HEK293 (cell line): ENCODE results near the gene TMEM187.
A peak's percentile ranks its signal among the peaks of the same experiment; 100 is the strongest.

ENCODE experiments used
- CTCF ChIA-PET: fragments of 350-600 bp; formaldehyde crosslinking; extraction: SDS; loops from one replicate; lab custom pipeline; 2021; ENCODE audit warnings: antibody characterized with exemption; lab: Yijun Ruan, JAX
- POLR2A ChIA-PET: fragments of 300-600 bp; formaldehyde crosslinking; extraction: SDS; loops from one replicate; lab custom pipeline; 2020; ENCODE audit warnings: antibody characterized with exemption, inconsistent platforms; lab: Yijun Ruan, JAX
- H3K27ac ChIP-seq: fragments of 200-500 bp; sonication (Bioruptor generic); 2 replicates; pipeline ENCODE4 v1.5.1; 2014; ENCODE audit warnings: low read depth, low read length, control low read depth, inconsistent platforms; ENCODE audit errors: extremely low read depth
- H3K36me3 ChIP-seq, 2 experiments: fragments of 200-500 bp in 1 of 2; sonication (Bioruptor generic) in 1 of 2; 1 replicate in 1 of 2; 2 replicates in 1 of 2; pipeline ENCODE4 v1.5.1; 2014 to 2017; ENCODE audit warnings: inconsistent platforms in 2 of 2, low read length in 2 of 2; ENCODE audit not compliant: control insufficient read depth in 2 of 2, insufficient read depth in 1 of 2
- H3K4me1 ChIP-seq: fragments of 200-500 bp; sonication (Bioruptor generic); 2 replicates; pipeline ENCODE4 v1.5.1; 2014; ENCODE audit warnings: mild to moderate bottlenecking, low read length, inconsistent platforms; ENCODE audit not compliant: control insufficient read depth, insufficient read depth
- H3K4me3 ChIP-seq: 2 replicates; pipeline ENCODE4 v1.5.1; 2011; ENCODE audit warnings: low read depth, mild to moderate bottlenecking, control low read depth, low read length, moderate library complexity
- H3K9me3 ChIP-seq: fragments of 200-500 bp; sonication (Bioruptor generic); 2 replicates; pipeline ENCODE4 v1.5.1; 2014; ENCODE audit warnings: low read depth, low read length, inconsistent platforms; ENCODE audit not compliant: control insufficient read depth, insufficient read depth
- GLIS2 ChIP-seq: fragments of 450-650 bp; formaldehyde crosslinking; IDR thresholded peaks from 2 replicates; pipeline ENCODE4 v1.5.1; 2016; ENCODE audit warnings: missing biosample characterization, missing genetic modification characterization
- KLF1 ChIP-seq: fragments of 450-650 bp; formaldehyde crosslinking; IDR thresholded peaks from 2 replicates; pipeline ENCODE4 v1.5.1; 2016; ENCODE audit warnings: missing biosample characterization, missing genetic modification characterization
- KLF9 ChIP-seq: fragments of 450-650 bp; formaldehyde crosslinking; IDR thresholded peaks from 2 replicates; pipeline ENCODE4 v1.5.1; 2016; ENCODE audit warnings: missing biosample characterization, missing genetic modification characterization, low read depth
- OSR2 ChIP-seq: fragments of 450-650 bp; formaldehyde crosslinking; IDR thresholded peaks from 2 replicates; pipeline ENCODE4 v1.5.1; 2016; ENCODE audit warnings: missing biosample characterization, missing genetic modification characterization
- SALL2 ChIP-seq: fragments of 450-650 bp; formaldehyde crosslinking; IDR thresholded peaks from 2 replicates; pipeline ENCODE4 v1.5.0; 2017; ENCODE audit warnings: missing biosample characterization, mild to moderate bottlenecking, missing genetic modification characterization, borderline replicate concordance
- SP2 ChIP-seq: fragments of 450-650 bp; formaldehyde crosslinking; IDR thresholded peaks from 2 replicates; pipeline ENCODE4 v1.5.1; 2016; ENCODE audit warnings: missing biosample characterization, missing genetic modification characterization
- WT1 ChIP-seq: fragments of 450-650 bp; formaldehyde crosslinking; IDR thresholded peaks from 2 replicates; pipeline ENCODE4 v1.5.1; 2016; ENCODE audit warnings: missing biosample characterization, missing genetic modification characterization
- ZBTB8A ChIP-seq: fragments of 450-650 bp; formaldehyde crosslinking; IDR thresholded peaks from 2 replicates; pipeline ENCODE4 v1.5.1; 2016; ENCODE audit warnings: missing biosample characterization, missing genetic modification characterization
- ZEB2 ChIP-seq: fragments of 450-650 bp; formaldehyde crosslinking; IDR thresholded peaks from 2 replicates; pipeline ENCODE4 v1.5.1; 2016; ENCODE audit warnings: missing biosample characterization, missing genetic modification characterization
- ZNF138 ChIP-seq: fragments of 450-650 bp; formaldehyde crosslinking; IDR thresholded peaks from 2 replicates; pipeline ENCODE4 v1.5.1; 2016; ENCODE audit warnings: missing biosample characterization, missing genetic modification characterization, borderline replicate concordance
- ZNF341 ChIP-seq: fragments of 450-650 bp; formaldehyde crosslinking; IDR thresholded peaks from 2 replicates; pipeline ENCODE4; 2016; ENCODE audit warnings: low read depth, missing biosample characterization, missing genetic modification characterization
- ZNF423 ChIP-seq: fragments of 450-650 bp; formaldehyde crosslinking; IDR thresholded peaks from 2 replicates; pipeline ENCODE4 v1.5.1; 2016; ENCODE audit warnings: missing biosample characterization, missing genetic modification characterization
- ZNF473 ChIP-seq: fragments of 450-650 bp; formaldehyde crosslinking; IDR thresholded peaks from 2 replicates; pipeline ENCODE4 v1.5.1; 2017; ENCODE audit warnings: missing biosample characterization, missing genetic modification characterization
- ZNF48 ChIP-seq: fragments of 450-650 bp; formaldehyde crosslinking; IDR thresholded peaks from 2 replicates; pipeline ENCODE4 v1.5.1; 2016; ENCODE audit warnings: missing biosample characterization, missing genetic modification characterization
- ZNF514 ChIP-seq: fragments of 450-650 bp; formaldehyde crosslinking; IDR thresholded peaks from 2 replicates; pipeline ENCODE4 v1.5.1; 2016; ENCODE audit warnings: missing biosample characterization, missing genetic modification characterization
- ZNF521 ChIP-seq: fragments of 450-650 bp; formaldehyde crosslinking; IDR thresholded peaks from 2 replicates; pipeline ENCODE4 v1.5.1; 2017; ENCODE audit warnings: missing biosample characterization, mild to moderate bottlenecking, missing genetic modification characterization
- ZNF530 ChIP-seq: fragments of 450-650 bp; formaldehyde crosslinking; IDR thresholded peaks from 2 replicates; pipeline ENCODE4 v1.5.1; 2016; ENCODE audit warnings: low read depth, missing biosample characterization, missing genetic modification characterization
- ZNF544 ChIP-seq: fragments of 450-650 bp; formaldehyde crosslinking; IDR thresholded peaks from 2 replicates; pipeline ENCODE4 v1.5.0; 2017; ENCODE audit warnings: missing biosample characterization, missing genetic modification characterization
- ZNF549 ChIP-seq: fragments of 450-650 bp; IDR thresholded peaks from 2 replicates; pipeline ENCODE4 v1.5.1; 2018; ENCODE audit warnings: missing biosample characterization, missing genetic modification characterization, mild to moderate bottlenecking, inconsistent platforms, moderate library complexity
- ZNF596 ChIP-seq: fragments of 450-650 bp; IDR thresholded peaks from 2 replicates; pipeline ENCODE4 v1.5.0; 2018; ENCODE audit warnings: missing biosample characterization, mild to moderate bottlenecking, missing genetic modification characterization, moderate library complexity
- ZNF629 ChIP-seq: fragments of 450-650 bp; formaldehyde crosslinking; IDR thresholded peaks from 2 replicates; pipeline ENCODE4 v1.5.1; 2017; ENCODE audit warnings: missing biosample characterization, missing genetic modification characterization
- ZNF747 ChIP-seq: fragments of 450-650 bp; formaldehyde crosslinking; IDR thresholded peaks from 2 replicates; pipeline ENCODE4 v1.5.1; 2016; ENCODE audit warnings: missing biosample characterization, missing genetic modification characterization
- ZNF830 ChIP-seq: fragments of 450-650 bp; IDR thresholded peaks from 2 replicates; pipeline ENCODE4 v1.5.0; 2018; ENCODE audit warnings: missing biosample characterization, missing genetic modification characterization, low read depth, mild to moderate bottlenecking, moderate library complexity
- TF ChIP-seq, protein P1 (sequence below): fragments of 450-650 bp; formaldehyde crosslinking; conservative IDR thresholded peaks from 2 replicates; pipeline ENCODE4 v1.5.1; 2016; ENCODE audit warnings: low read depth, missing biosample characterization, missing genetic modification characterization
- TF ChIP-seq, protein P2 (sequence below): fragments of 450-650 bp; formaldehyde crosslinking; IDR thresholded peaks from 2 replicates; pipeline ENCODE4 v1.5.1; 2017; ENCODE audit warnings: missing biosample characterization, mild to moderate bottlenecking, missing genetic modification characterization, moderate library complexity
- TF ChIP-seq, protein P3 (sequence below): fragments of 450-650 bp; formaldehyde crosslinking; IDR thresholded peaks from 2 replicates; pipeline ENCODE4 v1.5.1; 2016; ENCODE audit warnings: missing biosample characterization, missing genetic modification characterization, borderline replicate concordance
- TF ChIP-seq, protein P4 (sequence below): IDR thresholded peaks from 2 replicates; pipeline ENCODE4 v1.6.1; 2011; ENCODE audit warnings: mild to moderate bottlenecking, low read depth, low read length, borderline replicate concordance
- TF ChIP-seq, protein P5 (sequence below): fragments of 450-650 bp; formaldehyde crosslinking; IDR thresholded peaks from 2 replicates; pipeline ENCODE4 v1.5.1; 2016; ENCODE audit warnings: missing biosample characterization, missing genetic modification characterization

Gene TMEM187

DNA sequence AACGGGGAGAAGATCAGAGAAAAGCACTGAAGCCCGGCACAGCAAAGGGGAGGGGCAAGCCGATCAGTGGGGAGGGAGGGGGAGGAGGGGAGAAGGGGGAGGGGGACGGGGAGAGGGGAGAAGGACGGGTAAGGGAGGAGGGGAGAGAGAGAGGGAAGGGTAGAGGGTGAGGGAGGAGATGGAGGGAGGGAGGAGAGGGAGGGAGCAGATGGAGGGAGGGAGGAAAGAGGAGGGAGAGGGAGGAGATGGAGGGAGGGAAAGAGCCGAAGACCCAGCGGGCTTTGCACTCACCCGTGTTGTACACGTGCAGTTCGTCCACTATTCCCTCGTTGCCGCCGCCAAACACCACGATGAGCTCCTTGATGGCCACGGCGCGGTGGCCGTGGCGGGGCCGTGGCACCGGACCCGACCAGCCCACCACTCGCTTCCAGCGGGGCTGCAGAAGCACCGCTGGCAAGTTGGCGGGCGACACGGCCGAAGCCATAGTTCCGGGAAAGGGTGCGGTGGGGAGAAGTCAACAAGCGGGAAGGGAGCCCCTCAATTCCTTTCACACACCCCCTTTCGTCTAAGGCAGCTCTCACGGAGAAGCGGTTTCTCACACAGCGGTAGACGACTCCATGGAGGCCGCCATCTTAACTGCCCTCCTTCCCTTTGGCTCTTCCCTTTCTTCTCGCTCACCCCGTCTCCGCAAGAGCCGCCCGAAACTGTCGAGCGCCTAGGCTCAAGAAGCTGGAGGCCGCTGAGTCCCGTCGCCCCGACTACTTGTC lies 2.0 kb upstream of the TMEM187 start (continued):
- TF ChIP-seq, protein P1, sequence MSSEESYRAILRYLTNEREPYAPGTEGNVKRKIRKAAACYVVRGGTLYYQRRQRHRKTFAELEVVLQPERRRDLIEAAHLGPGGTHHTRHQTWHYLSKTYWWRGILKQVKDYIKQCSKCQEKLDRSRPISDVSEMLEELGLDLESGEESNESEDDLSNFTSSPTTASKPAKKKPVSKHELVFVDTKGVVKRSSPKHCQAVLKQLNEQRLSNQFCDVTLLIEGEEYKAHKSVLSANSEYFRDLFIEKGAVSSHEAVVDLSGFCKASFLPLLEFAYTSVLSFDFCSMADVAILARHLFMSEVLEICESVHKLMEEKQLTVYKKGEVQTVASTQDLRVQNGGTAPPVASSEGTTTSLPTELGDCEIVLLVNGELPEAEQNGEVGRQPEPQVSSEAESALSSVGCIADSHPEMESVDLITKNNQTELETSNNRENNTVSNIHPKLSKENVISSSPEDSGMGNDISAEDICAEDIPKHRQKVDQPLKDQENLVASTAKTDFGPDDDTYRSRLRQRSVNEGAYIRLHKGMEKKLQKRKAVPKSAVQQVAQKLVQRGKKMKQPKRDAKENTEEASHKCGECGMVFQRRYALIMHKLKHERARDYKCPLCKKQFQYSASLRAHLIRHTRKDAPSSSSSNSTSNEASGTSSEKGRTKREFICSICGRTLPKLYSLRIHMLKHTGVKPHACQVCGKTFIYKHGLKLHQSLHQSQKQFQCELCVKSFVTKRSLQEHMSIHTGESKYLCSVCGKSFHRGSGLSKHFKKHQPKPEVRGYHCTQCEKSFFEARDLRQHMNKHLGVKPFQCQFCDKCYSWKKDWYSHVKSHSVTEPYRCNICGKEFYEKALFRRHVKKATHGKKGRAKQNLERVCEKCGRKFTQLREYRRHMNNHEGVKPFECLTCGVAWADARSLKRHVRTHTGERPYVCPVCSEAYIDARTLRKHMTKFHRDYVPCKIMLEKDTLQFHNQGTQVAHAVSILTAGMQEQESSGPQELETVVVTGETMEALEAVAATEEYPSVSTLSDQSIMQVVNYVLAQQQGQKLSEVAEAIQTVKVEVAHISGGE (tag by site-specific recombination): no peak
- TF ChIP-seq SALL2 (tag by site-specific recombination): no peak; the same call in 1 of the 2 replicates
- no peak for TF ChIP-seq ZNF549 (tag by site-specific recombination)
- no peak for TF ChIP-seq ZNF514 (tag by site-specific recombination)
- TF ChIP-seq ZNF138 (tag by site-specific recombination): no peak
- TF ChIP-seq ZEB2: peak; percentile 92; the same call in 1 of the 2 replicates
- no peak for TF ChIP-seq ZNF544
- peak; percentile 24; the same call in 1 of the 2 replicates for TF ChIP-seq OSR2 (tag by site-specific recombination)
- peak; percentile 15; the same call in 1 of the 2 replicates for TF ChIP-seq ZNF596

DNA sequence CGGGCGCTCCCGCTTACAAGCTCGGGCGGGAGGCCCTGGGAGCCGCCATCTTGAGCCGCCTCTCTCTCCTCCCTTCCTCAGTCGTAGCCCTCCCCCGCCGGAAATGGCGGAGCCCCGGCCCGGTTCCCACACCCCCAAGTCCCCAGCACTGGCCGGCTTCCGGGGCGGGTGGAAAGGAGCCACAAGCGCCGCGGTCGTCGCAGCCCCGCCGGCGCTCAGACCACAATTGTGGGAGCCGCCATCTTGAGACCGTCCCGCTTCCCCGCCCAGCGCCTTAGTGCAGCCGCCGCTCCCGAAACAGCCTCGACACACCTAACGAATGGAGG lies 1.5 kb upstream of the TMEM187 start:
- ChIA-PET CTCF (interaction anchor here (0.5 to 7.0 kb wide), 6 partner anchors 21 to 48 kb away, joined by 3 to 65 read pairs (median 8); no protein-coding TSS in a partner anchor), POLR2A (interaction anchor here (0.6 to 4.6 kb wide), 18 partner anchors 9 to 400 kb away, joined by 3 to 67 read pairs (median 5); partner anchors contain the start of genes MECP2 and NAA10)
- H3K9me3 ChIP-seq: no peaks in the 10 kb centered on the region
- peak overlapping the region; percentile 95 for H3K4me3 ChIP-seq
- peaks cover 0 to 24% of the 10 kb centered on the region in 2 experiments; a peak in 1 of 3 replicates for H3K36me3 ChIP-seq
- peak overlapping the region; percentile 99 for H3K27ac ChIP-seq
- H3K4me1 ChIP-seq: peaks cover 10% of the 10 kb centered on the region
- no peak for TF ChIP-seq ZNF48 (tag by site-specific recombination)
- no peak for TF ChIP-seq ZNF473 (tag by site-specific recombination)
- peak; percentile 8; the same call in 1 of the 2 replicates for TF ChIP-seq WT1 (tag by site-specific recombination)
- TF ChIP-seq, protein P2, sequence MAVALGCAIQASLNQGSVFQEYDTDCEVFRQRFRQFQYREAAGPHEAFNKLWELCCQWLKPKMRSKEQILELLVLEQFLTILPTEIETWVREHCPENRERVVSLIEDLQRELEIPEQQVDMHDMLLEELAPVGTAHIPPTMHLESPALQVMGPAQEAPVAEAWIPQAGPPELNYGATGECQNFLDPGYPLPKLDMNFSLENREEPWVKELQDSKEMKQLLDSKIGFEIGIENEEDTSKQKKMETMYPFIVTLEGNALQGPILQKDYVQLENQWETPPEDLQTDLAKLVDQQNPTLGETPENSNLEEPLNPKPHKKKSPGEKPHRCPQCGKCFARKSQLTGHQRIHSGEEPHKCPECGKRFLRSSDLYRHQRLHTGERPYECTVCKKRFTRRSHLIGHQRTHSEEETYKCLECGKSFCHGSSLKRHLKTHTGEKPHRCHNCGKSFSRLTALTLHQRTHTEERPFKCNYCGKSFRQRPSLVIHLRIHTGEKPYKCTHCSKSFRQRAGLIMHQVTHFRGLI: no peak
- no peak for TF ChIP-seq ZNF544
- no peak for TF ChIP-seq KLF1
- TF ChIP-seq, protein P3, sequence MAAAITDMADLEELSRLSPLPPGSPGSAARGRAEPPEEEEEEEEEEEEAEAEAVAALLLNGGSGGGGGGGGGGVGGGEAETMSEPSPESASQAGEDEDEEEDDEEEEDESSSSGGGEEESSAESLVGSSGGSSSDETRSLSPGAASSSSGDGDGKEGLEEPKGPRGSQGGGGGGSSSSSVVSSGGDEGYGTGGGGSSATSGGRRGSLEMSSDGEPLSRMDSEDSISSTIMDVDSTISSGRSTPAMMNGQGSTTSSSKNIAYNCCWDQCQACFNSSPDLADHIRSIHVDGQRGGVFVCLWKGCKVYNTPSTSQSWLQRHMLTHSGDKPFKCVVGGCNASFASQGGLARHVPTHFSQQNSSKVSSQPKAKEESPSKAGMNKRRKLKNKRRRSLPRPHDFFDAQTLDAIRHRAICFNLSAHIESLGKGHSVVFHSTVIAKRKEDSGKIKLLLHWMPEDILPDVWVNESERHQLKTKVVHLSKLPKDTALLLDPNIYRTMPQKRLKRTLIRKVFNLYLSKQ (tag by site-specific recombination): no peak
- TF ChIP-seq ZNF521: no peak
- no peak for TF ChIP-seq ZNF530 (tag by site-specific recombination)
- peak; percentile 96 for TF ChIP-seq SP2 (tag by site-specific recombination)
- TF ChIP-seq ZNF423: no peak
- TF ChIP-seq GLIS2 (tag by site-specific recombination): peak; percentile 54
- no peak for TF ChIP-seq KLF9 (tag by site-specific recombination)
- TF ChIP-seq, protein P4, sequence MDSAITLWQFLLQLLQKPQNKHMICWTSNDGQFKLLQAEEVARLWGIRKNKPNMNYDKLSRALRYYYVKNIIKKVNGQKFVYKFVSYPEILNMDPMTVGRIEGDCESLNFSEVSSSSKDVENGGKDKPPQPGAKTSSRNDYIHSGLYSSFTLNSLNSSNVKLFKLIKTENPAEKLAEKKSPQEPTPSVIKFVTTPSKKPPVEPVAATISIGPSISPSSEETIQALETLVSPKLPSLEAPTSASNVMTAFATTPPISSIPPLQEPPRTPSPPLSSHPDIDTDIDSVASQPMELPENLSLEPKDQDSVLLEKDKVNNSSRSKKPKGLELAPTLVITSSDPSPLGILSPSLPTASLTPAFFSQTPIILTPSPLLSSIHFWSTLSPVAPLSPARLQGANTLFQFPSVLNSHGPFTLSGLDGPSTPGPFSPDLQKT: peak; percentile 68; the same call in 1 of the 2 replicates
- no peak for TF ChIP-seq ZBTB8A
- peak; percentile 93 for TF ChIP-seq ZNF341
- TF ChIP-seq ZNF747 (tag by site-specific recombination): no peak
- no peak for TF ChIP-seq ZNF830
- no peak for TF ChIP-seq ZNF629
- TF ChIP-seq, protein P5, sequence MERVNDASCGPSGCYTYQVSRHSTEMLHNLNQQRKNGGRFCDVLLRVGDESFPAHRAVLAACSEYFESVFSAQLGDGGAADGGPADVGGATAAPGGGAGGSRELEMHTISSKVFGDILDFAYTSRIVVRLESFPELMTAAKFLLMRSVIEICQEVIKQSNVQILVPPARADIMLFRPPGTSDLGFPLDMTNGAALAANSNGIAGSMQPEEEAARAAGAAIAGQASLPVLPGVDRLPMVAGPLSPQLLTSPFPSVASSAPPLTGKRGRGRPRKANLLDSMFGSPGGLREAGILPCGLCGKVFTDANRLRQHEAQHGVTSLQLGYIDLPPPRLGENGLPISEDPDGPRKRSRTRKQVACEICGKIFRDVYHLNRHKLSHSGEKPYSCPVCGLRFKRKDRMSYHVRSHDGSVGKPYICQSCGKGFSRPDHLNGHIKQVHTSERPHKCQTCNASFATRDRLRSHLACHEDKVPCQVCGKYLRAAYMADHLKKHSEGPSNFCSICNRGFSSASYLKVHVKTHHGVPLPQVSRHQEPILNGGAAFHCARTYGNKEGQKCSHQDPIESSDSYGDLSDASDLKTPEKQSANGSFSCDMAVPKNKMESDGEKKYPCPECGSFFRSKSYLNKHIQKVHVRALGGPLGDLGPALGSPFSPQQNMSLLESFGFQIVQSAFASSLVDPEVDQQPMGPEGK (tag by site-specific recombination): peak; percentile 83
